Right lobe of liver (tissue), 4 donors: ENCODE results near the gene IFRD2.

ENCODE experiments used
- POLR2A ChIP-seq: fragments of 450-650 bp; IDR thresholded peaks from one replicate; pipeline ENCODE4 v1.6.1; 2017; ENCODE audit warnings: antibody characterized with exemption, mild to moderate bottlenecking
- TF ChIP-seq, protein P1 (sequence below), 4 donors: fragments of 200-600 bp in 3 of 4; fragments of 450-650 bp in 1 of 4; IDR thresholded peaks; one replicate each; pipeline versions ENCODE4 v1.5.1 to v1.8.0; 2016 to 2022; ENCODE audit warnings: antibody characterized with exemption in 4 of 4, mild to moderate bottlenecking in 2 of 4
- donor health status: DM: no; HTN: no; CAD: no.
- donor health status: DM: no; HTN: no; CAD: no.
- donor health status: DM: no; HTN: yes; CAD: no.

DNA sequence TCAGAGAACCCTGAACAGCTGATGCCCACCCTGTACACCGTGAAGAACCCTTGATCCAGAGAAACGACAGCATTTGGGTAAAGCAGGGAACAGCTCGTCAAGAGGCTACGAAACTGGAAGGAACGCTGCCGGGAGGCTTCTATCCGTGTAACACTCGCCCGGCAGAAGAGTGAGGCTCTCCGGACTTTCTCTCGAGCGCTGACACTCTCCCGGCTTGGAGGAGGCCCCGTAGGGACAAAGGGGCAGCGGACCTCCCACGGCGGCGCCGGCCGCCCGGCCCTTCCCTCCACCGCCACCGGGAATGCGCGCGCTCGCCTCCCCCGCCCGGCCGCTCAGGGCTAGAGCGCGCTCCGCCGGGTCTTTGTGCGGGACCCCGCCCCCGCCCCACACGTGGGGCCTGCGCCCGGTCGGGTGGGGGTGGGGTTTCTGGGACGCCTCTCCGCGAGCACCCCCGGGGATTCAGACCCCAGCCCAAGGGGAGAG lies 28.7 kb upstream of the IFRD2 start:
- no peak for TF ChIP-seq POLR2A
- TF ChIP-seq, protein P1, sequence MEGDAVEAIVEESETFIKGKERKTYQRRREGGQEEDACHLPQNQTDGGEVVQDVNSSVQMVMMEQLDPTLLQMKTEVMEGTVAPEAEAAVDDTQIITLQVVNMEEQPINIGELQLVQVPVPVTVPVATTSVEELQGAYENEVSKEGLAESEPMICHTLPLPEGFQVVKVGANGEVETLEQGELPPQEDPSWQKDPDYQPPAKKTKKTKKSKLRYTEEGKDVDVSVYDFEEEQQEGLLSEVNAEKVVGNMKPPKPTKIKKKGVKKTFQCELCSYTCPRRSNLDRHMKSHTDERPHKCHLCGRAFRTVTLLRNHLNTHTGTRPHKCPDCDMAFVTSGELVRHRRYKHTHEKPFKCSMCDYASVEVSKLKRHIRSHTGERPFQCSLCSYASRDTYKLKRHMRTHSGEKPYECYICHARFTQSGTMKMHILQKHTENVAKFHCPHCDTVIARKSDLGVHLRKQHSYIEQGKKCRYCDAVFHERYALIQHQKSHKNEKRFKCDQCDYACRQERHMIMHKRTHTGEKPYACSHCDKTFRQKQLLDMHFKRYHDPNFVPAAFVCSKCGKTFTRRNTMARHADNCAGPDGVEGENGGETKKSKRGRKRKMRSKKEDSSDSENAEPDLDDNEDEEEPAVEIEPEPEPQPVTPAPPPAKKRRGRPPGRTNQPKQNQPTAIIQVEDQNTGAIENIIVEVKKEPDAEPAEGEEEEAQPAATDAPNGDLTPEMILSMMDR (IDR thresholded peaks at IDR 0.05) = no peak
